ENCODE results near the gene RASSF9. TPM values are rescaled to one million over a fixed set of nuclear protein-coding genes. Genes with fewer than 3 reads are reported as not detected.
A peak's percentile ranks its signal among the peaks of the same experiment; 100 is the strongest.

RASSF9 gene
- total RNA-seq, 1 experiment from 2014 or later: not detected

- Histone ChIP-seq H3K79me2 (ENCODE audit: low read length) (no peaks in the 10 kb centered on the region), H3K27me3 (ENCODE audit: low read length) (no peaks in the 10 kb centered on the region), H3K36me3 (ENCODE audit: low read depth, low read length) (no peaks in the 10 kb centered on the region), H3K27ac (ENCODE audit: low read length) (no peak overlapping the region), H3K9me2 (replicated peaks; ENCODE audit: low read length) (no peaks in the 10 kb centered on the region), H3F3A (ENCODE audit: low read length, unreplicated experiment) (no peaks in the 10 kb centered on the region), H3K9me3 (ENCODE audit: low read length) (no peaks in the 10 kb centered on the region), H3K9ac (ENCODE audit: low read length) (no peak overlapping the region), H4K20me1 (ENCODE audit: low read length) (no peaks in the 10 kb centered on the region), H2AFZ (ENCODE audit: low read length) (no peak overlapping the region), H3K4me1 (ENCODE audit: insufficient read depth, low read length) (peaks cover 29% of the 10 kb centered on the region), H3K4me2 (ENCODE audit: low read length) (no peak overlapping the region), H3K4me3 (ENCODE audit: low read length) (no peak overlapping the region)
- intact Hi-C loops (cut with micrococcal nuclease): no loop called here
- DNase-seq: no peak
- ChIA-PET CTCF (no interaction called here), POLR2A (ENCODE audit: unreplicated experiment) (no interaction called here)
- TF ChIP-seq EZH2phosphoT487 (IDR thresholded peaks at IDR 0.05; ENCODE audit: borderline replicate concordance, low read length) (no peak), EZH2 (IDR thresholded peaks at IDR 0.05; ENCODE audit: low read length, unreplicated experiment) (no peak), CTCF (conservative IDR thresholded peaks at IDR 0.05; ENCODE audit: low read depth, low read length) (no peak)
- no peak for ATAC-seq
- BruUV-seq (replicated peaks): no TSS peak
These were observed 4.8 kb downstream of the RASSF9 start for GRCh38 chr12:85831327-85831990.

DNA sequence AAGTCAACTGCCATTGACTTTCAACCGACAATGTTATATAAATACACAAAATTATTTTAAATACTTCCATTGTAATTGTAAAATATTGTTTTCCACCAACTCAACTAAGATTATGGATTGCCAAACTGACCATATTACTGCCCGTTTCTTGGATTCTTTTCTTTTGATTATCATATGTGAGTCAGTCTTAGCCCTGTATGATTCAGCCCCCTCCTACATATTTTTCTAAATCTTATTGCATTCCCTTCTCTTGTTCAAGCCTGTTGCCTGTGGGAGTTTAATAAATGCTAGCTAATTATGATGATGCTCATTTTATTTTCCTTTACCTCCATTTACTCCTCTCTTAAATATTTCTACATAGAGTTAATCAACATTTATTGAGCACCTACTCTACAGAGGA, 6.8 kb downstream of the RASSF9 start:
- H3K79me2 ChIP-seq (ENCODE audit: low read length): no peaks in the 10 kb centered on the region
- H4K20me1 ChIP-seq (ENCODE audit: low read length): no peaks in the 10 kb centered on the region
- no peaks in the 10 kb centered on the region for H3K27me3 ChIP-seq (ENCODE audit: low read length)
- intact Hi-C loops (cut with micrococcal nuclease): no loop called here
- TF ChIP-seq CTCF (conservative IDR thresholded peaks at IDR 0.05; ENCODE audit: low read depth, low read length): no peak
- TF ChIP-seq EZH2 (IDR thresholded peaks at IDR 0.05; ENCODE audit: low read length, unreplicated experiment): no peak
- no peak for TF ChIP-seq EZH2phosphoT487 (IDR thresholded peaks at IDR 0.05; ENCODE audit: borderline replicate concordance, low read length)
- H3K4me2 ChIP-seq (ENCODE audit: low read length): no peak overlapping the region
- peak; percentile 27; the same call in 1 of the 2 replicates for ATAC-seq
- H2AFZ ChIP-seq (ENCODE audit: low read length): no peak overlapping the region
- no peak overlapping the region for H3K4me3 ChIP-seq (ENCODE audit: low read length)
- no peaks in the 10 kb centered on the region for H3K36me3 ChIP-seq (ENCODE audit: low read depth, low read length)
- H3K27ac ChIP-seq (ENCODE audit: low read length): no peak overlapping the region
- H3F3A ChIP-seq (ENCODE audit: low read length, unreplicated experiment): no peaks in the 10 kb centered on the region
- no peaks in the 10 kb centered on the region for H3K9me2 ChIP-seq (replicated peaks; ENCODE audit: low read length)
- CTCF ChIA-PET: no interaction called here
- peak; percentile 34 for DNase-seq
- POLR2A ChIA-PET (ENCODE audit: unreplicated experiment): no interaction called here
- H3K9me3 ChIP-seq (ENCODE audit: low read length): no peaks in the 10 kb centered on the region
- no TSS peak for BruUV-seq (replicated peaks)
- H3K4me1 ChIP-seq (ENCODE audit: insufficient read depth, low read length): peaks cover 9% of the 10 kb centered on the region; the same call in 1 of the 2 replicates
- H3K9ac ChIP-seq (ENCODE audit: low read length): no peak overlapping the region

- Histone ChIP-seq H3K27ac (ENCODE audit: low read length) (no peak overlapping the region), H3K9ac (ENCODE audit: low read length) (no peak overlapping the region), H3K4me2 (ENCODE audit: low read length) (no peak overlapping the region), H3K9me2 (replicated peaks; ENCODE audit: low read length) (no peaks in the 10 kb centered on the region), H3K4me3 (ENCODE audit: low read length) (no peak overlapping the region), H4K20me1 (ENCODE audit: low read length) (no peaks in the 10 kb centered on the region), H3K36me3 (ENCODE audit: low read depth, low read length) (no peaks in the 10 kb centered on the region), H2AFZ (ENCODE audit: low read length) (no peak overlapping the region), H3F3A (ENCODE audit: low read length, unreplicated experiment) (no peaks in the 10 kb centered on the region), H3K4me1 (ENCODE audit: insufficient read depth, low read length) (peaks cover 11% of the 10 kb centered on the region), H3K79me2 (ENCODE audit: low read length) (no peaks in the 10 kb centered on the region), H3K27me3 (ENCODE audit: low read length) (no peaks in the 10 kb centered on the region), H3K9me3 (ENCODE audit: low read length) (no peaks in the 10 kb centered on the region)
- ATAC-seq (no peak), DNase-seq (no peak)
- TF ChIP-seq EZH2phosphoT487 (IDR thresholded peaks at IDR 0.05; ENCODE audit: borderline replicate concordance, low read length): no peak
- no peak for TF ChIP-seq CTCF (conservative IDR thresholded peaks at IDR 0.05; ENCODE audit: low read depth, low read length)
- no peak for TF ChIP-seq EZH2 (IDR thresholded peaks at IDR 0.05; ENCODE audit: low read length, unreplicated experiment)
- no TSS peak for BruUV-seq (replicated peaks)
- intact Hi-C loops (cut with micrococcal nuclease): no loop called here
- POLR2A ChIA-PET (ENCODE audit: unreplicated experiment): no interaction called here
- CTCF ChIA-PET: no interaction called here
These were observed 7.6 kb downstream of the RASSF9 start for GRCh38 chr12:85828576-85828975.
